CD4-positive, alpha-beta memory T cell (primary cell): ENCODE measurements around the gene STIM1. TPM values are rescaled to one million over a fixed set of nuclear protein-coding genes. Genes with fewer than 3 reads are reported as not detected.

ENCODE experiments used
- CTCF ChIA-PET: fragments of 350-600 bp; sonication (Branson Sonifier 250); formaldehyde crosslinking; loops from one replicate; lab custom pipeline; 2021; ENCODE audit warnings: inconsistent platforms; ENCODE audit not compliant: partially characterized antibody; lab: Charles Lee
- POLR2A ChIA-PET: fragments of 350-600 bp; sonication (Branson Sonifier 250); formaldehyde crosslinking; loops from one replicate; lab custom pipeline; 2021; ENCODE audit not compliant: partially characterized antibody; lab: Charles Lee
- DNase-seq, 5 donors: peaks; one replicate each; pipeline versions ENCODE4 v3.0.0 to v3.0.0-alpha.2; 2020 to 2022; ENCODE audit warnings: mixed read lengths in 1 of 5
- H3K27ac ChIP-seq: one replicate; pipeline ENCODE4 v1.7.0; 2013; ENCODE audit warnings: low read depth, low read length
- H3K27me3 ChIP-seq: 2 replicates; pipeline ENCODE4 v1.7.0; 2013; ENCODE audit warnings: mild to moderate bottlenecking, low read length, moderate library complexity; ENCODE audit not compliant: insufficient read depth
- H3K36me3 ChIP-seq: 2 replicates; pipeline ENCODE4 v1.7.0; 2013; ENCODE audit warnings: mild to moderate bottlenecking, low read length, moderate library complexity; ENCODE audit not compliant: insufficient read depth
- H3K4me1 ChIP-seq: 2 replicates; pipeline ENCODE4 v1.7.0; 2013; ENCODE audit warnings: mild to moderate bottlenecking, low read length, moderate library complexity; ENCODE audit not compliant: insufficient read depth
- H3K4me3 ChIP-seq, 2 donors: one replicate each; pipeline ENCODE4 v1.7.0; 2013; ENCODE audit warnings: low read length in 2 of 2, mild to moderate bottlenecking in 1 of 2
- H3K9me3 ChIP-seq, 2 donors: one replicate each; pipeline ENCODE4 v1.7.0; 2013; ENCODE audit warnings: low read length in 2 of 2, control low read depth in 1 of 2; ENCODE audit not compliant: control insufficient read depth in 1 of 2
- H3K27ac Mint-ChIP-seq, 7 donors: one replicate each; pipeline ENCODE4 v1.8.0; 2020 to 2021; ENCODE audit warnings: mixed read lengths in 7 of 7, mild to moderate bottlenecking in 6 of 7, inconsistent platforms in 3 of 7, moderate library complexity in 3 of 7
- H3K27me3 Mint-ChIP-seq, 2 donors: one replicate each; pipeline ENCODE4 v1.8.0; 2020 to 2021; ENCODE audit warnings: mixed read lengths in 2 of 2
- H3K36me3 Mint-ChIP-seq, 2 donors: one replicate each; pipeline ENCODE4 v1.8.0; 2020 to 2021; ENCODE audit warnings: mixed read lengths in 2 of 2, inconsistent platforms in 1 of 2, mild to moderate bottlenecking in 1 of 2
- H3K4me1 Mint-ChIP-seq, 4 donors: one replicate each; pipeline ENCODE4 v1.8.0; 2020 to 2021; ENCODE audit warnings: mixed read lengths in 4 of 4, mild to moderate bottlenecking in 1 of 4
- H3K4me3 Mint-ChIP-seq, 8 donors: one replicate each; pipeline ENCODE4 v1.8.0; 2020 to 2021; ENCODE audit warnings: mixed read lengths in 8 of 8, mild to moderate bottlenecking in 7 of 8, moderate library complexity in 6 of 8, inconsistent platforms in 3 of 8
- H3K9me3 Mint-ChIP-seq, 8 donors: one replicate each; pipeline ENCODE4 v1.8.0; 2020 to 2021; ENCODE audit warnings: mixed read lengths in 8 of 8, mild to moderate bottlenecking in 5 of 8, inconsistent platforms in 3 of 8, moderate library complexity in 1 of 8
- intact Hi-C: fragments of 100-400 bp; cut with micrococcal nuclease; formaldehyde crosslinking; loops from one replicate; pipeline ENCODE4 v1.15.1; 2023
- polyA plus RNA-seq, 2 donors: library from polyadenylated mRNA; unstranded; fragments of 300-500 nt; fragmentation: Illumina TruSeq; gene quantifications; one replicate each; pipeline ENCODE4 v1.2.3, GENCODE V29; 2021
- total RNA-seq, 2 experiments: library from RNA; stranded (reverse); gene quantifications; one replicate each; pipeline ENCODE4 v1.2.3, GENCODE V29; 2021

Gene STIM1
- total and polyA plus RNA-seq, 4 experiments from 2014 or later, result 27.7 to 87.4 (median 65.5) TPM

DNA sequence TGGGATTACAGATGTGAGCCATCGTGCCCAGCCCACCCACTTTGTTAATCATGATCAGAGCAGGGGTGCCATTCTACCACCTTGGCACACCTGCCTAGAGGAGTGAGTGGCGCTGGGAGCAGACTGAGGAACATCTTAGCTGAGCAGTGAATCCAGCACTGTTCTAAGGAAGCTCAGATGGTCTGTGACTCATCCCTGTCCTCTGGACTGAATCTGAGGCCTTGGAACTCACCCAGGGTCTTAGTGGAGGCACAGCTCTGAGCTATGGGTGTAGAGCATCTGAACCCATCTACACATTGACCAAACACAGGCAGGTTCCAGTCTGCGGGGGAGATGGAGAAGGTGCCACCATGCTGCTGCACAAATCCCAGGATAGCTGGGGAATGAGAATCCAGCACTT, 32.2 kb upstream of the STIM1 start:
- Histone ChIP-seq H3K4me1 (peaks cover 19% of the 10 kb centered on the region), H3K9me3 (no peaks in the 10 kb centered on the region), H3K4me3 (no peak overlapping the region), H3K27me3 (no peaks in the 10 kb centered on the region), H3K27ac (no peak overlapping the region), H3K36me3 (peaks cover 31% of the 10 kb centered on the region)
- POLR2A ChIA-PET, result interaction anchor here (1.0 to 12.0 kb wide), 3 partner anchors 14 to 249 kb away, joined by 3 to 221 read pairs (median 5); partner anchors contain the start of genes NUP98 and RHOG
- Mint-ChIP-seq H3K9me3 (no peaks in the 10 kb centered on the region), H3K4me3 (no peak overlapping the region), H3K27ac (peak overlapping the region in 3 of 7 donors; percentile 27 to 59 (median 35)), H3K27me3 (no peaks in the 10 kb centered on the region), H3K36me3 (peaks cover 19 to 33% of the 10 kb centered on the region in 2 donors), H3K4me1 (peaks cover 18 to 41% (median 32%) of the 10 kb centered on the region in 4 donors)
- CTCF ChIA-PET, result interaction anchor here (0.9 to 5.9 kb wide), 10 partner anchors 8 to 250 kb away, joined by 3 to 151 read pairs (median 7); partner anchors contain the start of genes PGAP2, RHOG and STIM1
- no peak for DNase-seq
- intact Hi-C loops, result no loop called here

DNA sequence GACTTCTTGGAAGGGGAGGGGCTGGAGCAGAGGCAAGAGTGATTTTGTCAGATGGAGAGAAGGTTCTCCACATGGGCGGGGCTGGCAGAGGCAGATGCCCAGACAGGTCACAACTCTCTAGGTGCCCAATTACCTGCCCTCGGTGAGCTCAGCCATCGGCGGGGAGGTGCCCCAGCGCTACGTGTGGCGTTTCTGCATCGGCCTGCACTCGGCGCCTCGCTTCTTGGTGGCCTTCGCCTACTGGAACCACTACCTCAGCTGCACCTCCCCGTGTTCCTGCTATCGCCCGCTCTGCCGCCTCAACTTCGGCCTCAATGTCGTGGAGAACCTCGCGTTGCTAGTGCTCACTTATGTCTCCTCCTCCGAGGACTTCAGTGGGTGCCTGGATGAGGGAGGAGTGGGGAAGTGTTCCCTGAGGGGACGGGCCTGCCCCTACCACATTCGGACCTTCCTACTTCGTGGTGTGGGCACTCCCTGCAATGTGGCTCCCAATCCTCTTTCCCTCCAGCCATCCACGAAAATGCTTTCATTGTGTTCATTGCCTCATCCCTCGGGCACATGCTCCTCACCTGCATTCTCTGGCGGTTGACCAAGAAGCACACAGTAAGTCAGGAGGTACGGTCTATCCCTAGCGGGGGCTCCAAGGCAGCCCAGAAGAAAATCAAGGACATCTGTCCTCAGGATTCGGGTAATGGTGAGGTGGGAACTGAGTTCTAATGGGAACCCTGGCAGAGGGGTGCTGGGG, 31.5 kb upstream of the STIM1 start:
- Histone ChIP-seq H3K9me3 (no peaks in the 10 kb centered on the region), H3K4me3 (no peak overlapping the region), H3K36me3 (peaks cover 34% of the 10 kb centered on the region), H3K27me3 (no peaks in the 10 kb centered on the region), H3K27ac (no peak overlapping the region), H3K4me1 (peaks cover 19% of the 10 kb centered on the region)
- CTCF ChIA-PET, result interaction anchor here (1.0 to 5.9 kb wide), 10 partner anchors 8 to 249 kb away, joined by 3 to 151 read pairs (median 12); partner anchors contain the start of genes PGAP2, RHOG and STIM1
- H3K4me3 Mint-ChIP-seq, result peak overlapping the region in 1 of 8 donors; percentile 21
- intact Hi-C loops, result loop anchor here (1.0 kb wide), 3 partner anchors 17 to 248 kb away; partner anchors contain the start of gene NUP98
- peak overlapping the region in 6 of 7 donors; percentile 35 to 94 (median 87) for H3K27ac Mint-ChIP-seq
- no peak for DNase-seq
- H3K36me3 Mint-ChIP-seq, result peaks cover 19 to 36% of the 10 kb centered on the region in 2 donors
- H3K4me1 Mint-ChIP-seq, result peaks cover 18 to 41% (median 32%) of the 10 kb centered on the region in 4 donors
- H3K9me3 Mint-ChIP-seq, result no peaks in the 10 kb centered on the region
- H3K27me3 Mint-ChIP-seq, result no peaks in the 10 kb centered on the region
- POLR2A ChIA-PET, result interaction anchor here (1.0 to 12.0 kb wide), 6 partner anchors 13 to 248 kb away, joined by 3 to 221 read pairs (median 7); partner anchors contain the start of genes NUP98, PGAP2 and RHOG

DNA sequence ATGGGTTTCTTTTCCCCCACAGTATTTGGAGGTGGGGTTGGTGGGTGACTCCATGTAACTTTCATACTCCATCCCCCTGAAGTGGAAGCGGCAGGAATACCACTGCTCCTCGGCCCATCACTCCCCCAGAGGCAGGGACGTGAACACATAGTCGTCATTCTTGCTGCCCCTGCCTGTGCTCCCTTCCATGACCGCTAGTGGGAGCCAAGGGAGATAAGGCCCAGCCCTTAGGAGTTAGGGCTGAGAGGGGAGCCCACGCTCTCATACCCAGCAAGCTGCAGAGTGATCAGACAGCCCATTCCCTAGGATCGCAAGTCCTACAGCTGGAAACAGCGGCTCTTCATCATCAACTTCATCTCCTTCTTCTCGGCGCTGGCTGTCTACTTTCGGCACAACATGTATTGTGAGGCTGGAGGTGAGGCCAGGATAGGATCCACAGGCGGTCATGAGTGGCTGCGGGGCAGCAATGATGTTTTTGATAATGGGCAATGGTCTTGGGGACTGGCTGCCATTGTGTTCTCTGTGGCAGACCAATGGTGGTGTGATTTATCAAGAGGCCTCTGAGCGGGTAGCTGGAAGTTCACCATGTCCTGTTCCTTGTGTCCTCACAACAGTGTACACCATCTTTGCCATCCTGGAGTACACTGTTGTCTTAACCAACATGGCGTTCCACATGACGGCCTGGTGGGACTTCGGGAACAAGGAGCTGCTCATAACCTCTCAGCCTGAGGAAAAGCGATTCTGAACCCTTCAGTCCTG, 30.6 kb upstream of the STIM1 start:
- peak; percentile 75 to 85 (median 78) for DNase-seq
- intact Hi-C loops, result loop anchor here (1.0 kb wide), 3 partner anchors 16 to 247 kb away; partner anchors contain the start of gene NUP98
- no peaks in the 10 kb centered on the region for H3K9me3 ChIP-seq
- ChIA-PET POLR2A (interaction anchor here (1.1 to 12.0 kb wide), 8 partner anchors 12 to 249 kb away, joined by 3 to 221 read pairs (median 6); partner anchors contain the start of genes PGAP2, RHOG and STIM1), CTCF (interaction anchor here (0.9 to 5.9 kb wide), 10 partner anchors 8 to 248 kb away, joined by 3 to 151 read pairs (median 10); partner anchors contain the start of genes PGAP2, RHOG and STIM1)
- H3K27ac ChIP-seq, result peak overlapping the region; percentile 22
- Mint-ChIP-seq H3K9me3 (no peaks in the 10 kb centered on the region), H3K4me1 (peaks cover 20 to 47% (median 32%) of the 10 kb centered on the region in 4 donors), H3K4me3 (peak overlapping the region in 4 of 8 donors; percentile 13 to 50 (median 34)), H3K36me3 (peaks cover 19 to 42% of the 10 kb centered on the region in 2 donors), H3K27me3 (no peaks in the 10 kb centered on the region), H3K27ac (peak overlapping the region; percentile 79 to 94 (median 89))
- H3K36me3 ChIP-seq, result peaks cover 36% of the 10 kb centered on the region
- H3K4me3 ChIP-seq, result no peak overlapping the region
- peaks cover 20% of the 10 kb centered on the region for H3K4me1 ChIP-seq
- H3K27me3 ChIP-seq, result no peaks in the 10 kb centered on the region

DNA sequence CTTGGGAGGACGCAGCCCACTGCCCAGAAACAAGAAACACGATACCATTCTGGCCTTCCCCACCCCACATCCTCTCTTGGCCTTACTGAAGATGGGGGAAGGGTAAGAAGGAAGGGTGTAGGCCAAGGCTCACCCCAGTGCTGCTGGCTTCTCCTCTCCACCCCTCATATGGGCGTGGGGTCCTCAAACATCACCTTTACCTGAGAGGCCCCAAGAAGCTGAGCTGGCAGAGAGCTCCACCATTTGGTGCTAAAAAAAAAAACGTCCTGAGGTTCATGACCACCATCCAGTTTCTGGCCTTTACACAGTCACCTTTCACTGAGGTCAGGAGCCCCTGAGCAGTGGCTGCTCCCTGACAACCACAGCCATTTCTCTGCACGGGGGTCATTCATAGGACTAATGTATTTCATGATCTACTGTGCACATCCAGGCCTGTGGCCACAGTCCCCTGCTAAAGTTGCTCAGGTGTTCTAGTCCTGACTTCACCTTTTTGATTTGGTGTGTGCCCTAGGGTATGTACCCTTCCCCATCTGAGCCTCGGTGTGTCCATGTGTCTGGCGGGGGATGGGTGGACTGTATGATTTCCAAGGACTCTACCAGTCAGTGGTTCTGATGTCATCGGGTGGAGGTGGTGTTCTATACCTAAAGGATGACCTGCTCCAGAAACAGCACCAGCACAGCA, 29.9 kb upstream of the STIM1 start:
- no peak for DNase-seq
- Mint-ChIP-seq H3K27ac (peak overlapping the region; percentile 72 to 94 (median 89)), H3K9me3 (no peaks in the 10 kb centered on the region), H3K36me3 (peaks cover 23 to 49% of the 10 kb centered on the region in 2 donors), H3K27me3 (no peaks in the 10 kb centered on the region), H3K4me3 (no peak overlapping the region), H3K4me1 (peaks cover 25 to 52% (median 36%) of the 10 kb centered on the region in 4 donors)
- POLR2A ChIA-PET, result interaction anchor here (1.1 to 12.0 kb wide), 8 partner anchors 12 to 248 kb away, joined by 3 to 221 read pairs (median 6); partner anchors contain the start of genes PGAP2, RHOG and STIM1
- Histone ChIP-seq H3K27ac (peak overlapping the region; percentile 22), H3K36me3 (peaks cover 43% of the 10 kb centered on the region), H3K27me3 (no peaks in the 10 kb centered on the region), H3K4me1 (peaks cover 26% of the 10 kb centered on the region), H3K4me3 (no peak overlapping the region), H3K9me3 (no peaks in the 10 kb centered on the region)
- CTCF ChIA-PET, result interaction anchor here (0.9 to 5.9 kb wide), 11 partner anchors 8 to 248 kb away, joined by 3 to 151 read pairs (median 9); partner anchors contain the start of genes PGAP2, RHOG and STIM1
- intact Hi-C loops, result no loop called here

DNA sequence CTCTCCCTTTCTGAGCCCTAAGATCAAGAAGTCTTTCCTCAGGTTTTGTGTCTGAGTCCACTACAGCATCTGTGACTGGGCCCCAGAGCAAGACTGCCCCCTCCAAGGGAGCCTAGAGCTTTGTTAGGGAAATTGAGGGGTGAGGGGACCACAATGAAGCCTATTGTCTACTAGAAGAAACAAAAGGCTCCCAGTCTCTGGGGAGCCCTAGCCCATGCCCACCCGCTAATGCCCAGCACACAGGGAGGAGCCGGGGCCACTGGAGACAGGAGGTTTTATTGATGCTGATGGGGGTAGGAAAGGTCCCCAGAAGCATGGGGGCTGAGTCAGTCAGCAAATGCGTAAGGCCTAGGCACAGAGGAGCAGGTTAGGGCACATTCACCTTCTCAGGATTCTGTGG, 28.7 kb upstream of the STIM1 start:
- Mint-ChIP-seq H3K36me3 (peaks cover 33 to 60% of the 10 kb centered on the region in 2 donors), H3K9me3 (no peaks in the 10 kb centered on the region), H3K27me3 (no peaks in the 10 kb centered on the region), H3K4me3 (no peak overlapping the region), H3K27ac (peak overlapping the region; percentile 59 to 94 (median 82)), H3K4me1 (peaks cover 35 to 63% (median 47%) of the 10 kb centered on the region in 4 donors)
- Histone ChIP-seq H3K4me1 (peaks cover 37% of the 10 kb centered on the region), H3K4me3 (no peak overlapping the region), H3K9me3 (no peaks in the 10 kb centered on the region), H3K27ac (peak overlapping the region; percentile 22), H3K36me3 (peaks cover 53% of the 10 kb centered on the region), H3K27me3 (no peaks in the 10 kb centered on the region)
- intact Hi-C loops, result no loop called here
- ChIA-PET CTCF (interaction anchor here (1.4 to 5.9 kb wide), 4 partner anchors 9 to 246 kb away, joined by 3 to 151 read pairs (median 19); partner anchors contain the start of gene RHOG), POLR2A (interaction anchor here (2.8 to 12.0 kb wide), 2 partner anchors 11 to 28 kb away, joined by 15 to 221 read pairs; partner anchors contain the start of genes RHOG and STIM1)
- no peak for DNase-seq
